CD4-positive, alpha-beta T cell treated with Interleukin-4 for 1 hour (primary cell): ENCODE measurements around the gene STK32A.
"Not testable (repeated sequence)": the region's sequence is repeated elsewhere in the genome, so short reads cannot be mapped to it uniquely, and the experiment has no call there.

Experiments used
- DNase-seq, 2 donors: peaks; one replicate each; pipeline ENCODE4 v3.0.0-alpha.2; 2020 to 2022

Gene STK32A

DNA sequence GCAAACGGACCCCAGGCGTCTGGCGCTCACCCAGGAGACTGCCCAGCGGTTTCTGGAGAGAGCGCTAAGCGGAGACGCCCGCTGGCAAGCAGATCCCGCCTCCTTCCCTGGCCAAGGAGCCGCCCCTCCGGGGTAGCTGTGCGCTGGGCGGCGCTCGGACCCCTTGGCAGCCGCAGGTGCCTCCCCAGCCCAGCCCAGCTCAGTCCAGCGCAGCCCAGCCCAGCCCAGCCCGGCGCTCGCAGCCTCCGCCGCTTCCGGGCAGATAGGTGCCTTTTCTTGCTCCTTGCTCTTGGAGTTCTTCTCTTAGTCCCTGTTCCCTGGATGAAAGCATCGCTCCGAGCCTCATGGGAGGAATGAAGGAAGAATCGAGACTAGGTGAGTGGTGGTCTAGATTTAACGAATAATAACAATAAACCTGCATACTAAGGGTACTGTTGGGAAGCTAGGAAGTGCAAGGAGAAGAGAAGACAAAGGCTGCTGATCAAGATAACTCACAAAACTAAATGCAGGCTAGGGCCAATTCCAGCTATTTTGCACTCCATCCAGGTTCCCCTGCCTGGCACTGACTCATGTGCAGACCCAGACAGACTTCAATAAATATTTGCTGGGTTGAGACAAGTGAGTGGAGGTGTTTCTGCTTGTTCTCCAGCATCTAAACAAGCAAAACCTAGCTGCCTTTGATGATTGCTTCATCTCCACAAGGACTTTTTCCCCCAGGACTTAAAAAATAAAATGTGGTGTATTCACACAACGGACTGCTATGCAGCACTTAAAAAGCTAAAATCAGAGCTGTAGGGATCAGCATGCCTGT, at the start of gene STK32A:
Gene STK32A (plus strand): TSS at position 202 of the 811 bp plus-strand sequence. CDS start 4,609 bp downstream, outside the sequence.
- no peak for DNase-seq

- no peak for DNase-seq
These were observed 47.7 kb upstream of the STK32A start for GRCh38 chr5:147187099-147187540.

GRCh38 chr5:147188200-147189108, 46.4 kb upstream of the STK32A start:
- DNase-seq, result peak; percentile 14 to 64

DNA sequence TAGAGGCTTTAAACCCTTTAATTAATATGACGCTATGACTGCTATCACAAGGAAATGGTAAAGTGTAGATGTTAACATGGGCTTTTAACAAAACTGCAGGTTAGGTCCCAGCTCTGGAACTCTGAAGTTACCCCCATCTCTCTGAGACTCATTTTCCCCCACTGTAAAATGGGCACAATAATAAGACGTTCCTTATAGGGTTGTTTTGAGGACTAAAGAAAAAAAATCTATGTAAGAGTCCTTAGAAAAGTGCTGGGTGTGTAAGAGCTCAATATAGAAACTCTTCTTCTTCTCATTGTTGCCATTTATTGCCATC, 45.8 kb upstream of the STK32A start:
- DNase-seq, result no peak

DNA sequence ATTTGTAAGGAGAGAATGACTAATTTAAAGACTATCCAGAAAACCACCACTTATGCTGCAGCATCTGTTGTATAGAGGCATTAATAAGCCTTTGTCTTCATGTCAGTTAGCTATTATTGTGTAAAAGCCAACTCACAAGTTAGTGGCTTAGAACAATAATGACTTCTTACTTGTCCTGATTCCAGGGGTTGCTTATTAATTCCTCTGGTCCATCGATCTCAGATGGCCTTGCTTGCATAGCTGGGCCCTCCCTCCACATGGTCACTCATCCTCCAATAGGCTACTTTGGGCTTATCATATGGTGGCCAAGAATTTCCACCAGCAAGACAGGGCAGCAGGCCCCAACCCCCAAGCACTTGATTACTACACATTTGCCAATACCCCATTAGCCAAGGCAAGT, 44.5 kb upstream of the STK32A start:
- DNase-seq, result no peak

DNA sequence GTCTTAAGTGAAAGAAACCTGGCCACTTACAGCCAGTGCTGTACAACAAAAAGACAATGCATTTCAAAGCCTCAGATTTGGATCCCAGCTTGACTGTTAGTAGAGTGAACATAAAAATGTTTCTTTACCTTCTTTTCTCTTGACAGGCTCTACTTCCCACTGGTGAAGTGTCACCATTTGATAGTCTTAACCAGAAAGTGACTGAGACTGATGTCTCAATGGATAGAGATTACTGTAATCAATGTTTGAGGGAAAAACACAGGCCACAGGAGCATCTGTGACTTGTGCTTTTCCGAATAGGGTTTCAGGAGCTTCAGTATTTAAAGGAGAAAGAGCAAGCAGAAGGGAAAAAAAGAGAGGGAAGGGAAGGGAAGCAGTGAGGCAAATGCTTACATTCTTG, 41.7 kb upstream of the STK32A start:
- no peak for DNase-seq

GRCh38 chr5:147200004-147200403, 34.8 kb upstream of the STK32A start:
- no peak for DNase-seq

- no peak for DNase-seq
These were observed 31.6 kb upstream of the STK32A start for GRCh38 chr5:147203213-147203612.

DNA sequence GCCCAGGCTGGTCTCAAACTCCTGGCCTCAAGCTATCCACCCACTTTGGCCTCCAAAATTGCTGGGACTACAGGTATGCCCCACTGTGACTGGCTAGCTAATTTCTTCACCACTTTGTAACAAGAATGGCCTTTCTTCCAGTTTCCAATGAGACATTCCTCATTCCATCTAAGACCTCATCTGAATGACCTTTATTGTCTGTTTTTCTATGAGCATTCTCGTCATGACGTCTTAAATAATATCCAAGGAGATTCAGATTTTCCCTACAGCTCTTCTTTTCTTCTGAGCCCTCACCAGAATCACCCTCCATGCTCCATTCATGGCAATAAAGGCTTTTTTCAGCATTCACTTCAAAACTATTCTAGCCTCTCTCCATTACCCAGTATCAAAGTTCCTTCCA, 30.2 kb upstream of the STK32A start:
- no peak for DNase-seq

- DNase-seq, result no peak
These were observed 26.7 kb upstream of the STK32A start for GRCh38 chr5:147208134-147208533.

- DNase-seq, result peak in 1 of 2 donors; percentile 20
These were observed 18.2 kb upstream of the STK32A start for GRCh38 chr5:147216552-147217154.

GRCh38 chr5:147223343-147223742, 11.5 kb upstream of the STK32A start:
- no peak for DNase-seq

DNA sequence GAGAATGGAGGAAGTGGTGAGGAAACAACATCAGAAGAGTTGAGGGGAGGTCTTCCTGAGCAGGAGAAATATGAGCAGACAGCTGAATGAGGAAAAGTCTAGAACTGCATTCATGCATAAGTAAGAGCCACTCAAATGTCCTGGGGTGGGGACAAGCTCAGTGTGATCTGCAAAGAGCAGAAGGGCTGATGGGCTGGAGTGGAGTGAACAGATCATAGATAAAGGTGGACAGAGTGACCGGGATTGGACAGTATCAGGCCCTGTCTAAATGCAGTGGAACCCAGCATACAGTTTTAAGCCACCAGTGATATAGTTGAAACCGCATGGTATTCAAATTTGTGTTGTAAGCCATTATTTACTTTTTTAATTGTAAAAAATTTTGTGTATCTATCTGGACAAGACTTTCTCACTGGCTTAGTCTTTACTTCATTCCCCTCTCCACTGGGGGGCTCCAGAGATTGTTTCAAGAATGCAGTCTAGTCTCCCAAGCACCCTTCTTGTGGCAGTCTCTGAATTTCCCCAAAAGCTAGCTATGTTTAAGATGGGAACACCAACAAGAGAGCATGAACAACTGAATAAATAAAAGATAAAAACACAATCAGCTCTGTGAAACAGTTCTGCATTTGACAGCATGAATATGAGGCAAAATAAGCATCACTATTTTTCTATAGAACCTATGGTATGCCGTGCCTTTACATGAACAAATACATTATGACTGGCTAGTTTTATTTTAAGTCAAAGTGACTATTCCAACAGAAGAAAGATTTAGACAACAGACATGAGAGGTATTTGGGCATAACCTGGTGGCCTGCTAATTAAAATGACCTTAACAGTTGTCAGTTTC, 10.7 kb upstream of the STK32A start:
- peak in 1 of 2 donors; percentile 6 for DNase-seq

- DNase-seq, result no peak
These were observed 8.9 kb upstream of the STK32A start for GRCh38 chr5:147225938-147226337.

GRCh38 chr5:147226512-147226911, 8.3 kb upstream of the STK32A start:
- no peak for DNase-seq

- DNase-seq, result no peak
These were observed 494 bp upstream of the STK32A start for GRCh38 chr5:147234239-147234824.

DNA sequence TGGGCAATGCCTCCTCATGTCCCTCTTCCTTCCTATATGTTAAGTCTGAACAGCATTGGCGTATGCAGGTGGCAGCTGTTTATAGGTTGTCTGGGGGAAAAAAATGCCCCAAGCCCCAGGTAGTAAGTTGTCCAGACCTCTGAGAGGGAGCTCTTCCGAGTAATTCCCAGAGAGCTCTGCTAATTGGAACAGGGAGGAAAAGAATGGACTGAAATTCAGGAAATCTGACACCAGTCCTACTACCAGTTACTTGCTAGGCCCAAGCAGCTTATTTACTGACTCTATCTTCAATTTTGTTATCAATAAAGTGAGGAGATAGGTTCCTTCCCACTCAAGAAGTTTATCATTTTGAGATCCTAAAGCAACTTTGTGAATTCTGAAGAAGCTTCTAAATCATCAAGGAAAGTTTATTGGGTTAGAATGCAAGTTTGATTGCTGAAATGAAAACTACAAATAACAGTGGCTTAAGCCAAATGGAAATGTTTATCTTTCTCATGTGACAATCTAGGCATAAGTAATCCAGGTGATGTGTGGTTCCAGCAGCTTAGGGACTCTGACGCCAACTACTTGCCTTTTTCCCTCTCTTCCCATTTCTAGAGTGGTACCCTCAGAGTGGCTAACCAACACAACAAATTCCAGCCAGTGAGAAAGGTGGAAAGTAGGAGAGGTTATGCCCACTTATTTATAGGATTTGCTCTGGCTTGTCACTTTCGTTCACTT, 5.6 kb downstream of the STK32A start:
- DNase-seq, result no peak

GRCh38 chr5:147243238-147243637, 8.4 kb downstream of the STK32A start:
- not testable (repeated sequence) for DNase-seq

DNA sequence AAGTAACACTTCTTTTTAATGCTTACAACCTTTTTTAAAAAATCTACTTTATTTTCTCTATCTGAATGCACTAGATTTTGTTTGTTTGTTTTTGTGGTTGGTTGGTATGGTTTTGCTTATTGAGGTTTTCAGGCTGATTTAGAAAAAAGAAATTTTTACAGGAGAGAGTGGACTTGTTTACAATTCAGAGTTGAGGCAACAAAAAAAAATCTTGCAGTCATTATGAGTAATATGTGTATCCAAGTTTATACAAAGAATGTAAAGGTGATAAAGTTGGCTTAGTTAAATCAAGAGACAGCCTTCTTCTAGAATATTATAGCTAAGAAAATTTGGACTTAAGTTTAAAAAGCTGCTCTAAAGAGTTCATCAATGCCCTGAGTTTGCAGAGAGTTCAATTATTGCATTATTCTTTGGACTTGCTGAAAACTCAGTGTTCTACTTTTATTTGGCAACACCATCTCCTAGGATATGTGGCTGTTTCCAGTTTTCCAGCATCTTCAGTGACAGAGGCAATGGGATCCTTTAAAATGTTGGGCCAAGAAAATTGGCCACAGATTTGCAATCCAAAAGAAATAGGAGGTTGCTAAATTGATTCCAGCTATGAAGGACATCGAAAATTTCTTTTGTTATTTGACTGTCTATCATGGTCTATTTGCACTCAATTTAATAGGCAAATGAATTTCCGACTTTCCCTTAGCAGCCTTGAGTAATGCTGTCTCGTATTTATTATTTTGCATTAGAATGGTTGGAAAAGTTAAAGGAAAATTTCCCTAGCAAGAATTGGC, 10.7 kb downstream of the STK32A start:
- DNase-seq, result no peak

DNA sequence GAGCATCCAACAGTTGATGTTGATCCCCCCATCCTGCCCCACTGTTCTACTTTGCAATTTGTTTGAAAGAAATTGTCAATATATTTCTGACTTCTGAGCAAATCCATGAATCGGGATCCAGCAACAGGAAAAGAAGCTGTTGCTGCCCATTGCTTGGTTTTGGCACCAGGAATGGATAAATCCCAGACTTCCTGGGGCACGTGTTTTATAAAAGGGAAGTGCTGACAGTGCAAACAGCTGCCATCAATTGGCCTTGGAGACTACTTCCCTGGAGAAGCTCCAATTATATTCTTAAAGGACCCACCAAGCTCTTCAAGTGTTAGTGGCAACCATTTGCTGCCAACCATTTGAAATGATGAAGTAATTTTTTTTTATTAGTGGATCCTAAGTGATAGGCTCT, 13.7 kb downstream of the STK32A start:
- DNase-seq, result no peak

DNA sequence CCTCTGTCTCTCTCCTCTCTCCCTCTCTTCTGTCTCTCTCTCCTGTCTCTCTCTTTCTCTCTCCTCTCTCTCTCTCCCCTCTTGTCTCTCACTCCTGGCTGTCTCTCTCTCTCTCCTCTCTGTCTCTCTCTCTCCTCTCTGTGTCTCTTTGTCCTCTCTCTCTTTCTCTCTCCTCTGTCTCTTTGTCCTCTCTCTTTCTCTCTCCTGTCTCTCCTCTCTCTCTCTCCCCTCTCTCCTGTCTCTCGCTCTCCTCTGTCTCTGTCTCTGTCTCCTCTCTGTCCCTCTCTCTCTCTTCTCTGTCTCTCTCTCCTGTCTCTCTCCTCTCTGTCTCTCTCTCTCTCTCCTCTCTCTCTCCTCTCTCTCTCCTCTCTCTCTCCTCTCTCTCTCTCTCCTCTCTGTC, 25.0 kb downstream of the STK32A start:
- DNase-seq, result no peak
